HG03135 (cell line): ENCODE results near the gene PPP1R8.
"Not testable (repeated sequence)": the region's sequence is repeated elsewhere in the genome, so short reads cannot be mapped to it uniquely, and the experiment has no call there.

Experiments used
- ATAC-seq: cut with Tn5 transposase; IDR thresholded peaks from one replicate; pipeline ENCODE4 v1.9.1; 2021; ENCODE audit warnings: mild to moderate bottlenecking, moderate library complexity; ENCODE audit not compliant: unreplicated experiment

The PPP1R8 gene

DNA sequence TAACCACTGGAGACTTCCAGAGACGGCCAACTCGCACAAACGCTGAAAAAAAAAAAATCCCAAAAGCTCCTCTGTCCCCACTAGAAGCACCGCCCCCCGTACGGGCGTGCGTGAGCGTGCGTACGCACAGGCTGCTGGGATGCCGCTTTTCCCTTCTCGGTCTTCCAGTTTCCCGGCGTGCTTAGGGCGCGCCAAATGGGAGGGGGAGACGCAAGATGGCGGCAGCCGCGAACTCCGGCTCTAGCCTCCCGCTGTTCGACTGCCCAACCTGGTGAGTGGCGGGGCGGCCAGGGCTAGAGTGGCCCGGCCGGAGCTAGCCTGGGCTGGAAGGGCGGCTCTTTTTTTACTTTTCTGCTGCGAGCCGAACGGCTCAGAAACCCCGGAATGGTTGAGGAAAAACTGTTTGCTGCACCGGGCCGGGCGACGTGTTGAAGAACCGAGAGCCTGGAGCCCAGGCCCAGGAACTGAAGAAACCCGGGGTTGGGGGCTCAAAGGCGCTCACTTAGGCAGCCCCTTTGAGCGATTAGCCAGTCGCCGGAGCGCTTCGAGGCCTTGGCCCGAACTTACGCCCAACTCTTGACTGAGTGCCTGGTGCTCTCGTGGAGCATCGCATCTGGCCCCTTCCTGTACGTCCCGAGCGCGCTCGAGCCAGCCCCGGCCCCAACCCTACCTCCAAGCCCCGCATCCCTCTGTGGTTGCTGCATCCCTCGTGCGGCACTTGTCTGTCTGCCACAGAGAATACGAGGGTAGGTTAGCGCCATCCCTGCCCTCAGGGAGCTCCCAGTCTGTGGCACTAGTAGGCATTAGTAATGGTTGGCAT, at the start of gene PPP1R8:
PPP1R8 (plus strand) TSS at position 162 of the 820 bp plus-strand sequence; CDS start at position 216, 54 bp downstream.
- peak; percentile 90 for ATAC-seq

DNA sequence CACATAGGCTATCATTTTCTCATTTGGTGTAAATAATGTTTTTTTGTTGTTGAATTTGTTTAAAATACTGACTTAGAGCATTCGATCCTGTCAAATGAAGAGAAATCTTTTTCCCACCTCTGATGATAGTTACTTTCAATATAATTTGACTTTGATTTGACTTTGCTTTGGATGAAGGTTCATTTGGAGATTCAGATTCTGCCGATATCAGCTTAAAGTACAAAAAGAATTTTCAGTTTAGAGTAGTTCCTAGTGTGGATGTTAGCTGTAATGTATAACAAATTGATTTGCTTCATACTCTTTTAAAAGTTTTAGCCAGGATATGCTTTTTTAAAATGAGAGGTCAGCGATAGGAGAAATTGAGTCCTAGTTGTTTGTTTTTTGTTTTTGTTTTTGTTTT, 47.6 kb upstream of the PPP1R8 start:
- no peak for ATAC-seq

DNA sequence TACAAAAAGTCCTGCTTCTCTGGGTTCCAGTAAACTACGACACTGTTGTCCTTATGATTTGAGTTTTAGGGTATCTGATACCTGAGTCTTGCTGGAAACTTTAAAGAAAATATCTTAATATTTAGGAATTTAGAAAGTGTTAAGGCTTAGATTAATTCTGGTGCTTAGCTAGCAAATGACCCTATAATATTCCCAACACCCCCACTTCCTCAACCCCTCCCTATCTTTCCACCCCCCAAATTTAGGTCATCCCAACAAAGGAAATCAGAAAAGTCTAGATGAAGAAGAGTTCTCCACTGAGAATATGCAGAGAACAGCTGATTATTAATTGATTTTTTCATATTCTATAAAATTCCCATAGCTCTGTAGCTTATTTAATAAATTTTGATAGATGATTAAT, 45.9 kb upstream of the PPP1R8 start:
- no peak for ATAC-seq

DNA sequence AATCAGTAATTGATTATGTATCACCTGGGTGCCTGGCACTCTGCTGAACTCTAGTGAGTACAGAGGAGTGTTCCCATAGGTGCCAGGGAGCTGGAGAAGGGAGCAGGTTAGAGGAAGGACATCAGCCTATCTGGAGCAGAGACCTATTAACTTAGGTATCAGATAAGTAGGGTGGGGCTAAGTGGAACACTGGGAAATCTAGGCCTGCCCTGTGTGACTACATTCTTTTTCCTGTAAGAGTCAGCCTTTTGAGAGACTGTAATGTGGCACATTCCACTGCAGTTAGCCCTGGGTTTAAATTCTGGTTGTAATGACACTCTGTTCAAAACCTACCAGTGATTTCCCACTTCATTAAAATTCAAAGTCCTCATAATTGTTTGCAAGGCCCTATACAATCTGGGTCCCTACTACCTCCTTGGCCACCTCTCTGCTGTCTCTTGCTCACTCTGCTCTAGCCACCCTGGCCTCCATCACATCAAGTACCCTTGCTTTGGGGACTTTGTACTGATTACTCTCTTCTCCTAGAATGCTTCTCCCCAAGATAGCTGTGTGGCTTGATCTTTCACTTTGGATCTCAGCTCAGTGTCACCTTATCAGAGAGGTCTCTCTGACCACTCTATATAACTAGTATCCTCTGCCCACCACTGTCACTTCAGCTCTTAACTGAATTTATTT, 44.7 kb upstream of the PPP1R8 start:
- ATAC-seq, result no peak

DNA sequence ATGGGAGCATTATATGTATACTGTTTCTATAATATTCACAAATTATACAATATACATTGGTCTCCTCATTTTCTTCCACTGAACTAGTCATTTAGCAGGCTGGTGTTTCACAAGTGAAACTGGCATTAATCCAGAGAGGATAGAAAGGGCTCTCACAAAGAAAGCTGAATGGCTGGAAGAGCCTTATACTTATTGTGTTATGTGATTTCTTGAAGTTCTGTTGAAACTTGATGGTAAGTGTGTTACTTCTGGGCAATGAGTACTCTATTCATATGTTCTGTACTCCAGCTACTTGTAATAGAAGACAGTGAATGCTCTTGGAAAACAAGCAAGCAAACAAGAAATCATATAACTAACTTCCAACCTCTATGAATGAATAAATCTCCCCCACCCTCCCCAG, 42.7 kb upstream of the PPP1R8 start:
- no peak for ATAC-seq

DNA sequence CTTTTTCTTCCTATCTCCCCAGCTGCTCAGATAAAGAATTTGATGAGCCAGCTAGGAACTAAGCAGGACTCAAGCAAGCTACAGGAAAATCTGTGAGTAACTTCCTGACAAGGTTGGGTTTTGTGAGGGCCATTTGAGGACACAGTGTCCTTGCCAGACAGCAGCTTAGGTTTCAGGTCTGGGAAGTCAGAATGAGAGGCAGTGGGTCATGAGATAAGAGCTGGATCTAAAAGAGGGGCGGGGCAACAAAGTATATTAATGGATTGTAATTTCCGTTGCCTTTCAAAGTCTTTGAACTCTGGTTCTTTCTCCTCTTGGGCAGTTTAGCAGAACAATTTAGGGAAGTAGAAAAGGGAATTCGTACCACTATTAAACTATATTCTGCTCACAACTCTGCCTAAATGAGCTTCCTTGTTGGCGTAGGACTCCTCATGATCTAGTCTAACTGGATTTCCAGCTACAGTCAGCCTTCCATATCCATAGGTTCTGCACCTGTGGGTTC, 41.0 kb upstream of the PPP1R8 start:
- no peak for ATAC-seq

DNA sequence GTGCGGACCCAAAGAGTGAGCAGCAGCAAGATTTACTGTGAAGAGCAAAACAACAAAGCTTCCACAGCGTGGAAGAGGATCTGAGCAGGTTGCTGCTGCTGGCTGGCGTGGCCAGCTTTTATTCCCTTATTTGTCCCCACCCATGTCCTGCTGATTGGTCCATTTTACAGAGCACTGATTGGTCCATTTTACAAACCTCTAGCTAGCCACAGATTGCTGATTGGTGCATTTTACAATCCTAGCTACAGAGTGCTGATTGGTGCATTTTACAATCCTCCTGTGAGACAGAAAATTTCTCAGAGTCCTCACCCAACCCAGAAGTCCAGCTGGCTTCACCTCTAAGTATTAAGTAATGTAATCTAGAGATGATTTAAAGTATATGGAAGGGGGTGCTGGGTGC, 40.3 kb upstream of the PPP1R8 start:
- not testable (repeated sequence) for ATAC-seq

DNA sequence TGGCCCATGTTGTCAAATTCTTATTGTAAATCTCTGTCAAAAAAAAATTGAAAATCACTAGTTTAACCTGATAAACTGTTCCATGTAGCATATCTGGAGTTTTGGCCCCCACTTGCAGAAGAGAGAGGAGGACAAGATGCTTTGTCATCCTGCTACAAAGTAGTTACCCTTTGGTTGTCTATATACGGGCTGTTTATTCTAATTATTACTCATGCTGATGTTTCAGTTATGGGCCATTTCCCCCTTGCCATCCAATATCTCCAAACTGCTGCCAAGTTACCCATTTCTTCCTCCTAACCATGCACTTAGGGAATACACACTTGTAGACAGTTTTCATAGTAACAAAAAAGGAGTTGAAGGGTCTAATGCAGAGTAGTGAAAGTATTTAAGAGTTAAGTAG, 35.0 kb upstream of the PPP1R8 start:
- ATAC-seq, result no peak

DNA sequence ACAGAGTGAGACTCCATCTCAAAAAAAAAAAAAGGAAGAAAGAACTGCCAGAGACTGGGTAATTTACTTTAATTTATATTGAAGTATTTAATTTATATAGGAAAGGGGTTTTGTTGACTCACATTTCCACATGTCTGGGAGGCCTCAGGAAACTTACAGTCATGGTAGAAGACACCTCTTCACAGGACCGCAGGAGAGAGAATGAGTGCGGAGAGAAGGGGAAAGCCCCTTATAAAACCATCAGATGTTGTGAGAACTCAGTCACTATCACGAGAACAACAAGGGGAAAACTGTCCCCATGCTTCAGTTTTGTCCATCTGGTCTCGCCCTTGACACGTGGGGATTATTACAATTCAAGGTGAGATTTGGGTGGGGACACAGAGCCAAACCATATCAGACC, 25.8 kb upstream of the PPP1R8 start:
- no peak for ATAC-seq

DNA sequence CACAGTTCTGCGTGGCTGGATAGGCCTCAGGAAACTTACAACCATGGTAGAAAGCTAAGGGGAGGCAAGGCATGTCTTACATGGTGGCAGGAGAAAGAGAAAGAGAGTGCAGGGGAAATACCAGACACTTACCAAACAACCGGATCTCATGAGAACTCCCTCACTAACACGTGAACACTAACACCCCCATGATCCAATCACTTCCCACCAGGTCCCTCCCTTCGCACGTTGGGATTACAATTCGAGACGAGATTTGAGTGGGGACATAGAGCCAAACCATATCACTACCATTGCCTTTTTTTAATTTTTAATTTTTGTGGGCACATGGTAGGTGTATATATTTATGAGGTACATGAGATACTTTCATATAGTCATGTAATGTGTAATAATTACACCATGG, 23.8 kb upstream of the PPP1R8 start:
- ATAC-seq, result no peak

DNA sequence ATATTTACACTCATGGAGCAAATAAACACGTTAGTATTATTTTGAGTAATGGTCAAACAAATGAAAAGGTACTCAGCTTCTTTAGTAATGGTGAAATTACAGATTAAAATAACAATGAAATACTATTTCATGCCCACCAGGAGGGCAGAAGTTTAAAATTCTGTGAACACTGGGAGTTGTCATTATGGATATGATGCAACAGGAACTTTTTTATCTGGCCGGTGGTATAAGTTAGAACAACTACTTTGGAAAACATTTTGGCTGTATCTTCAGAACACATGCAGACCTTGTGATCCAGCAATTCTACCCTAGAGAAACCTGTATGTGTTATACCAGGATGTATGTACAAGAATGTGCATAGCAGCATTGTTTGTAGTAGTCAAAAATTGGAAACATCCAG, 23.2 kb upstream of the PPP1R8 start:
- no peak for ATAC-seq

DNA sequence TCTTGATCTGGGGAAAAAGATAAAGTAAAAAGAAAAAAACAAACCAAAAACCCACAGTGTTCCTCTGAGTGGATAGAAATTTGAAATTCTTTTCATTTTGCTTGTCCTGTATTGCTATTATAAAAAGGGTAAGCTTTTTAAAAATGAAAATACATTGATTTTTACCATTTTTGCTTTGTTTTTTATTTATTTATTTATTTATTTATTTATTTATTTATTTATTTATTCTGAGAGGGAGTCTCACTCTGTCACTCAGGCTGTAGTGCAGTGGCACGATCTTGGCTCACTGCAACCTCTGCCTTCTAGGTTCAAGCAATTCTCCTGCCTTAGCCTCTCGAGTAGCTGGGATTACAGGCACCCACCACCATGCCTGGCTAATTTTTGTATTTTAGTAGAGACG, 22.5 kb upstream of the PPP1R8 start:
- not testable (repeated sequence) for ATAC-seq

DNA sequence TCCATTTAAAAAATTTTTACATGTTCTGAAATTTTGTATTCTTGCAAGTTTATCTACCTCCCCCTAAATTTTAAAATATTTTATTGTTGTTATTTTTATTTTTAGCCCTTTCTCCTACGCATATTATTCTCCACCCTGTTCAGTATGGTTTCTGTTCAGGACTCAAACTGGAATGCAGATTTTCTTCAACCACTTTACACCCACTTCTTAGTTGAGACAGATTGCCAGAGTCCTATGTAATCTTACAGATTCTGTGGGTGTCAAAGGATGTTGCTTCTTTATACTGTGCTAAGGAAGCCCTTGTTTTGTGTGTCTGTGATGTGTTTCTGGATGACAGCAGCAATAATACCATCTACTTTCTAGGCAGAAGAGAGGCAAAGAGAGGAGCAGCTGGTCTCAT, 20.7 kb upstream of the PPP1R8 start:
- ATAC-seq, result no peak

DNA sequence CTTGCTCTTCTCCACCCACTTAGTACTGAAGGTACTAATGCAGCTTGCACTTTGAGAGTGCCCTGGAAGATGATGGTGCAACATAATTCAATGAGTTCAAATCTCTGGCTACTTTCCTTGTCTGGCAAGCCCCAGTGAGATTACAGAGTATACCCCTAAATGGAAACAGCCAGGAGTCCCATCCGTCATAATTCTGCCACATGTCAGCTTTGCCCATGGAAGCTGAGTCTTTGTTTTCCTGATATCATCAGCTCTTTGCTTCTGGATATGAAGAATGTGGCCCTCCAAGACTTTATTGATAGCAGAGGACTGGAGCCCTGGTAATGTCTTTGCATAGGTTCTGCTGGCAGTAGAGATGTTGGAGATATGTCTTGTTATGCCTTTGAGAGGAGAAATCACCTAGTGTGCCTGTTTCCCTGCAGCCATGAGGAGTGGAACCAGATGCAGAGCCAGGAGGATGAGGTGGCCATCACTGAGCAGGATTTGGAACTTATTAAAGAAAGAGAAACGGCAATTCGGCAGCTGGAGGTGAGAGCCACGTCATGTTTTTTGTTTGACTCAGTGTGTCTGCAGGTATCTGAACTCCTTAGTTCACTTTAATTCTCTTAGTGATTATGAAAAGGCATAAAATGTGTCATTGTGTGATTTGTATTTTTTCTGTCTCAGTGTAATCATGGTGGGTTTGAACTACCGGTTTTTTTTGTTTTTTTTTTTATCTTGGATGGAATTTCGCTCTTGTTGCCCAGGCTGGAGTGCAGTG, 18.7 kb upstream of the PPP1R8 start:
- no peak for ATAC-seq

DNA sequence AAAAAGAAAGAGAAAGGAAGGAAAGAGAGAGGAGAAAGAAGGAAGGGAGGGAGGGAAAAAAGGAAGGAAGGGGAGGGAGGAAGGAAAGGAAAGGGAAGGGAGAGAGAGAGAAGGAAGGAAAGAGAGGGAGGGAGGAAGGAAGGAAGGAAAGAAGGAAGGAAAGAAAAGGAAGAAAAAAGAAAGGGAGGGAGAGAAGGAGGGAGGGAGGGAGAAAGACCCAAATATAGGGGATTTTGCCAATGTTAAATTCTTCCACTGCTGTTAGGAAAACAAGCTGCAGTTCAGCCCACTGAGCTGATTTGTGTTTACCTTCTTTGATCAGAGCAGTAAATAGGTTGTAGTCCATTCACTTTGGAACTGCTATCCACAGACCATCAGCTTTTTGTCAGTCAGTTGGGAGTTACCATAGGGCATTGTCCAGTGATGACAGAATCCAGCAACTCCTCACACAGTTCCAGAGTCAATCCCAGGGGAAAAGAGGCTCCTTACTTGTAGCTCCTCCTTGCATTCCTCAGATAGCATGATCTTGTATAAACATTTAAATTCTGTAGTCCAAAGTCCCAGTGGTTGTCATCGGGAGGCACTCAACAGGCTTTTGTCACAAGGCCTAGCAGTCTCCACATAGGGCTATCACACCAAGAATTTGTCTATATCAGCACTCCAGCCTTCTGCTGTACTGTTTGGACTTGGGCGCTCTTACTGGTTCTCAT, 13.5 kb upstream of the PPP1R8 start:
- no peak for ATAC-seq

DNA sequence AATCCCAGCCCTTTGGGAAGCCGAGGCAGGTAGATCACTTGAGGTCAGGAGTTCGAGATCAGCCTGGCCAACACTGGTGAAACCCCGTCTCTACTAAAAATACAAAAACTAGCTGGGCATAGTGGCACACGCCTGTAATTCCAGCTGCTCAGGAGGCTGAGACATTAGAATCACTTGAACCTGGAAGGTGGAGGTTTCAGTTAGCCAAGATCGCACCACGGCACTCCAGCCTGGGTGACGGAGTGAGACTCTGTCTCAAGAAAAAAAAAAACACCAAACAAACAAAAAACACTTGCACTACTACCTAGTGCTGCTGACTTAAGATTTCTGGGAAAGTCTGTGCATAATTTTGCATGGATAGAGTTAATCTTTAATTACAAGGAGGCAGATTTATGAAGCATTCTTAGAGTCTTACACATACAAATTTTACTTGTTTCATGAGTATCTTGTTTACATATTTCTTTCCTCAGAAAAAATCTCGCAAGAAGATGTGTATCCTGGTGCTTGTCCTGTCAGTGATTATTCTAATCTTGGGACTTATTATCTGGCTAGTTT, 8.7 kb upstream of the PPP1R8 start:
- ATAC-seq, result no peak

DNA sequence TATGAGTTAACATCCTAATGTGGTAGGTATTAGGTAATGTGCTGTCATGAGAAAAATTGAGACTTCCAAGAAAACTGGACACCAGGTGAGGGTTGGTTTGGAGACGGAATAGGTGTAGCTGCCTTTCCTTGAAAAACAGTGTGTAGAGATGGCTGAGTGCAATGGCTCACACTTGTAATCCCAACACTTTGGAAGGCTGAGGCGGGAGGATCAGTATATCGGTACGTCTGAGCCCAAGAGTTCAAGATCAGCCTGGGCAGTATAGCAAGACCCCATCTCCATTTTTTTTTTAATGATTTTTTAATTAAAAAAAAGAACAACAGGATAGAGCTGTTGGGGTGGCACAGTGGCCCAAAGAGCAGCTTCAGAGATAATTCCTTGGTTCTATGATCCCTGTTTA, 6.8 kb upstream of the PPP1R8 start:
- no peak for ATAC-seq

DNA sequence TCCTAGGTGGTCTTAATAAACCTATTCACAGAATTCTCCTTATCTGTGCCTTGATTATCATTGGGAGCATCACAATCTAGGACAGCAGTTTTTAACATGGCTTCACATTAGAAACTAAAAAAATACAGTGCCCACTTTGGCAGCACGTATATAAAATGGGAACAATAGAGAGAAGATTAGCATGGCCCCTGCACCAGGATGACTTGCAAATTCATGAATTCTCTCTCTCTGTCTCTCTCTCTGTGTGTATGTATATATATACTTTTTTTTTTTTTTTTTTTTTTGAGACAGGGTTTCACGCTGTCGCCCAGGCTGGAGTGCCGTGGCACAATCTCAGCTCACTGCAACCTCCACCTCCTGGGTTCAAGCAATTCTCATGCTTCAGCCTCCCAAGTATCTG, 6.2 kb upstream of the PPP1R8 start:
- no peak for ATAC-seq

DNA sequence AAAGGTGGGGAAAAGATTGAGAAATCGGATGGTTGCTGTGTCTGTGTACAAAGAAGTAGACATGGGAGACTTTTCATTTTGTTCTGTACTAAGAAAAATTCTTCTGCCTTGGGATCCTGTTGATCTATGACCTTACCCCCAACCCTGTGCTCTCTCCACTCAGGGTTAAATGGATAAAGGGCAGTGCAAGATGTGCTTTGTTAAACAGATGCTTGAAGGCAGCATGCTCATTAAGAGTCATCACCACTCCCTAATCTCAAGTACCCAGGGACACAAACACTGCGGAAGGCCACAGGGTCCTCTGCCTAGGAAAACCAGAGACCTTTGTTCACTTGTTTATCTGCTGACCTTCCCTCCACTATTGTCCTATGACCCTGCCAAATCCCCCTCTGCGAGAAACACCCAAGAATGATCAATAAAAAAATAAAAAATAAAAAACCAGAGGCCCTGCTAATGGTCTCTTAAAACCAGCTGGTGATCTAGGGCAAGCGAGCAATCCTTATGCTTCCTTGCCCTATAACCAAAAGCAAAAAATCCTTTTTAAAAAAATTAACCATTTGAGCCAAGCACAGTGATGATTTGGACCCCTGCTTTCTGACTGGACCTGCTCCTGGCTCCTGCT, 1.1 kb upstream of the PPP1R8 start:
- ATAC-seq, result not testable (repeated sequence)
